Ovary (tissue), 3 donors: Measurements from ENCODE around the gene APAF1.

Experiments
- EP300 ChIP-seq: sonication (generic); formaldehyde crosslinking; IDR thresholded peaks from one replicate; pipeline ENCODE4 v1.6.1; 2017; ENCODE audit warnings: antibody characterized with exemption
- TF ChIP-seq, protein P1 (sequence below), 3 donors: fragments of 450-650 bp in 2 of 3; fragments of 200-600 bp in 1 of 3; IDR thresholded peaks; one replicate each; pipeline versions ENCODE4 v1.5.1 to v1.8.0; 2016 to 2022; ENCODE audit warnings: antibody characterized with exemption in 3 of 3, mild to moderate bottlenecking in 1 of 3
- donor health status: DM: no; HTN: no; CAD: no.

DNA sequence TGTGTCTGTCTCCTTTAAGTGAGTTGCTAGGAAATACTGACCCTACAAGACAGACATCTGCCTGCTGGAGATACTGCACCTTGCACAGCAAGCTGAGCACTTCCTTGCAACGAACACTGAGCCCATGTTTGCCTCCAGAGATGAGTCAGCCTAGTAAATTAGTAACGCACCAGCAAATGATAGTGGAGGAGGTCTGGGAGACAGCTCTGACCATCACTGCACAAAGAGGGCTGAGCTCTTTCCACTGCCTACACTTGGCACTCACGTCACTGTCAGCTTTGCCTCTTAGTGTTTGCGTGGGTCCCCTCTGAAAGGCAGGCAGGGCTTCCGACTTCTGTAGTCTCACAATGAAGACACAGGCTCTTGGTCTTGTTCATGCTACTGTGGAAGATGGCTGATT, 109.0 kb downstream of the APAF1 start:
- no peak for TF ChIP-seq EP300
- TF ChIP-seq, protein P1, sequence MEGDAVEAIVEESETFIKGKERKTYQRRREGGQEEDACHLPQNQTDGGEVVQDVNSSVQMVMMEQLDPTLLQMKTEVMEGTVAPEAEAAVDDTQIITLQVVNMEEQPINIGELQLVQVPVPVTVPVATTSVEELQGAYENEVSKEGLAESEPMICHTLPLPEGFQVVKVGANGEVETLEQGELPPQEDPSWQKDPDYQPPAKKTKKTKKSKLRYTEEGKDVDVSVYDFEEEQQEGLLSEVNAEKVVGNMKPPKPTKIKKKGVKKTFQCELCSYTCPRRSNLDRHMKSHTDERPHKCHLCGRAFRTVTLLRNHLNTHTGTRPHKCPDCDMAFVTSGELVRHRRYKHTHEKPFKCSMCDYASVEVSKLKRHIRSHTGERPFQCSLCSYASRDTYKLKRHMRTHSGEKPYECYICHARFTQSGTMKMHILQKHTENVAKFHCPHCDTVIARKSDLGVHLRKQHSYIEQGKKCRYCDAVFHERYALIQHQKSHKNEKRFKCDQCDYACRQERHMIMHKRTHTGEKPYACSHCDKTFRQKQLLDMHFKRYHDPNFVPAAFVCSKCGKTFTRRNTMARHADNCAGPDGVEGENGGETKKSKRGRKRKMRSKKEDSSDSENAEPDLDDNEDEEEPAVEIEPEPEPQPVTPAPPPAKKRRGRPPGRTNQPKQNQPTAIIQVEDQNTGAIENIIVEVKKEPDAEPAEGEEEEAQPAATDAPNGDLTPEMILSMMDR (IDR thresholded peaks at IDR 0.05), result no peak
